T-cell (primary cell): ENCODE measurements around the gene ELOVL2. TPM values are rescaled to one million over a fixed set of nuclear protein-coding genes. Genes with fewer than 3 reads are reported as not detected.
"Not testable (repeated sequence)": the region's sequence is repeated elsewhere in the genome, so short reads cannot be mapped to it uniquely, and the experiment has no call there.

Experiments
- ATAC-seq, 4 experiments: fragments of 200-7000 bp in 3 of 4; fragments of 150-1000 bp in 1 of 4; cut with Tn5 transposase; replicated peaks in 1 of 4; 1 replicate in 3 of 4; 2 replicates in 1 of 4; pipeline ENCODE4 v1.10.0; 2021; ENCODE audit warnings: moderate library complexity in 3 of 4, mild to moderate bottlenecking in 2 of 4, moderate number of reproducible peaks in 1 of 4
- CTCF ChIA-PET, 2 donors: fragments of 300-600 bp; sonication (Branson Sonifier 250); formaldehyde crosslinking; loops; one replicate each; lab custom pipeline; 2022; ENCODE audit warnings: antibody characterized with exemption in 2 of 2; lab: Charles Lee
- POLR2A ChIA-PET, 2 donors: fragments of 300-600 bp; sonication (Branson Sonifier 250); formaldehyde crosslinking; loops; one replicate each; lab custom pipeline; 2022; ENCODE audit warnings: antibody characterized with exemption in 2 of 2; lab: Charles Lee
- DNase-seq, 35 experiments: peaks; one replicate each; pipeline versions ENCODE4 v3.0.0 to v3.0.0-alpha.2; 2013 to 2023
- H3K27ac ChIP-seq: one replicate; pipeline ENCODE4 v1.5.1; 2013; ENCODE audit warnings: low read length
- H3K27me3 ChIP-seq, 2 experiments: replicated peaks in 1 of 2; 1 replicate in 1 of 2; 2 replicates in 1 of 2; pipeline versions ENCODE4 v1.6.1 to v1.7.0; 2013; ENCODE audit warnings: low read length in 1 of 2, mixed read lengths in 1 of 2; ENCODE audit not compliant: control insufficient read depth in 2 of 2, insufficient read depth in 2 of 2; ENCODE audit errors: extremely low read depth in 1 of 2
- H3K36me3 ChIP-seq, 2 donors: 1 replicate in 1 of 2; 2 replicates in 1 of 2; pipeline versions ENCODE4 v1.6.1 to v1.7.0; 2013; ENCODE audit warnings: low read length in 1 of 2; ENCODE audit not compliant: control insufficient read depth in 2 of 2, insufficient read depth in 1 of 2; ENCODE audit errors: extremely low read depth in 1 of 2
- H3K4me1 ChIP-seq, 2 experiments: 1 replicate in 1 of 2; 2 replicates in 1 of 2; pipeline versions ENCODE4 v1.6.1 to v1.7.0; 2013; ENCODE audit warnings: low read length in 2 of 2, mixed read lengths in 1 of 2; ENCODE audit not compliant: insufficient read depth in 2 of 2, control insufficient read depth in 1 of 2; ENCODE audit errors: extremely low read depth in 1 of 2
- H3K4me3 ChIP-seq, 2 donors: 1 replicate in 1 of 2; 2 replicates in 1 of 2; pipeline versions ENCODE4 v1.5.1 to v1.7.0; 2013; ENCODE audit warnings: mild to moderate bottlenecking in 2 of 2, low read length in 1 of 2, moderate library complexity in 1 of 2; ENCODE audit not compliant: control insufficient read depth in 1 of 2; ENCODE audit errors: extremely low read depth in 1 of 2
- H3K9me3 ChIP-seq: 2 replicates; pipeline ENCODE4 v1.7.0; 2013
- H3K27ac Mint-ChIP-seq, 2 donors: one replicate each; pipeline ENCODE4 v1.8.0; 2020 to 2021; ENCODE audit warnings: mild to moderate bottlenecking in 2 of 2, mixed read lengths in 2 of 2
- H3K27me3 Mint-ChIP-seq, 2 donors: one replicate each; pipeline ENCODE4 v1.8.0; 2021 to 2022; ENCODE audit warnings: mixed read lengths in 2 of 2
- H3K36me3 Mint-ChIP-seq: one replicate; pipeline ENCODE4 v1.8.0; 2021; ENCODE audit warnings: mixed read lengths
- H3K4me1 Mint-ChIP-seq, 3 donors: one replicate each; pipeline ENCODE4 v1.8.0; 2020 to 2022; ENCODE audit warnings: mixed read lengths in 3 of 3, mild to moderate bottlenecking in 1 of 3
- H3K4me3 Mint-ChIP-seq, 3 donors: one replicate each; pipeline ENCODE4 v1.8.0; 2020 to 2022; ENCODE audit warnings: mild to moderate bottlenecking in 3 of 3, mixed read lengths in 3 of 3, moderate library complexity in 3 of 3
- H3K9me3 Mint-ChIP-seq, 3 donors: one replicate each; pipeline ENCODE4 v1.8.0; 2020 to 2022; ENCODE audit warnings: mixed read lengths in 3 of 3
- WGBS: methylation state at CpG from one replicate; pipeline ENCODE4 v1.1.5; 2013; ENCODE audit warnings: missing lambda C conversion rate; ENCODE audit not compliant: insufficient coverage; 5-methylcytosine and 5-hydroxymethylcytosine counted together
- total RNA-seq, 35 experiments: library from RNA in 6 of 35; stranded (reverse) in 6 of 35; fragments of 120-200 nt in 1 of 35; gene quantifications; one replicate each; pipeline versions ENCODE4 v1.2.1 to v1.2.4 and lab custom pipeline; 2013 to 2026

Gene ELOVL2, protein sequence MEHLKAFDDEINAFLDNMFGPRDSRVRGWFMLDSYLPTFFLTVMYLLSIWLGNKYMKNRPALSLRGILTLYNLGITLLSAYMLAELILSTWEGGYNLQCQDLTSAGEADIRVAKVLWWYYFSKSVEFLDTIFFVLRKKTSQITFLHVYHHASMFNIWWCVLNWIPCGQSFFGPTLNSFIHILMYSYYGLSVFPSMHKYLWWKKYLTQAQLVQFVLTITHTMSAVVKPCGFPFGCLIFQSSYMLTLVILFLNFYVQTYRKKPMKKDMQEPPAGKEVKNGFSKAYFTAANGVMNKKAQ
- total RNA-seq (under 1 TPM in 2 of 5 donors, not detected in 3; 0.06 to 0.12 TPM), total RNA-seq (lab: John Stamatoyannopoulos, UW) (0 to 0.06 (median 0) reads per million in 29 experiments)
- total RNA-seq (2013): not detected

DNA sequence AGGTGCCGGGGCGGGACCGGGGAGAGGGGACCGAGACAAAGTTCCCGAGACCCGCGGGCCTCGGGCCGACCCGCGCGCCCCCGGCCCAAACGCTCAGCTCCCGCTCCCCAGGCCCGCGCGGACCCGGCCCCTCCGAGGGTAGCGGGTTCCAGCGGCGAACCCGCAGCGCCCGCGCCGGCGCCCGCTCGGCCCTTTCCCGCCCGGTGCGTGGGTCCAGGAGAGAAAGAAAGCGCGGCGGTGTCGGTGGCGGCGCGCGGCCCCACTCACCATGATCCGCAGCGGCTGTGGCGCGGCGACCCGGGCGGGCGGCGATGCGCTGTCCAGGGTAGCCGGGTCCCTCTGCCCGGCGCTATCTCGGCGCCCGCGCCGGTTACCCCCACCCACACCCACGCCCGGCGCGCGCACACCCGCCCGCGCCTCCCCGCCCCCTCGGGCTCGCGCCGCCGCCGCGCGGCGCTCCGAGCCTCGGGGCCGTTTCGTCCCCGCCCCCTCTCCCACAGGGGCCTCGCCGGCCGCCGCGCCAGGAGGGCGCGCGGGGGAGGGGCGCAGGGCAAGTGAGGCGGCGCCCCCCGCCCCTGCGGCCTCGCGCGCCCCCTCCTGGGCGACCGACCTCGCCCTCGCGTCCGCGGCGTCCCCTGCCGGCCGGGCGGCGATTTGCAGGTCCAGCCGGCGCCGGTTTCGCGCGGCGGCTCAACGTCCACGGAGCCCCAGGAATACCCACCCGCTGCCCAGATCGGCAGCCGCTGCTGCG is at the start of gene ELOVL2:
Gene ELOVL2 (minus strand): TSS at position 345 of the 751 bp plus-strand sequence. CDS start 75 bp downstream, at position 270.
- Histone ChIP-seq H3K9me3 (peaks cover 3% of the 10 kb centered on the region), H3K36me3 (no peaks in the 10 kb centered on the region), H3K4me3 (peak within 1 kb of the TSS in 1 of 2 donors; percentile 51), H3K27ac (no peak within 1 kb of the TSS), H3K27me3 (peaks cover 15 to 22% of the 10 kb centered on the region in 2 experiments), H3K4me1 (peaks cover 2 to 9% of the 10 kb centered on the region in 2 experiments)
- CTCF ChIA-PET: no interaction called here
- ATAC-seq: peak; percentile 31 to 69 (median 54)
- no peaks in the 10 kb centered on the region for H3K9me3 Mint-ChIP-seq
- no peak within 1 kb of the TSS for H3K27ac Mint-ChIP-seq
- peak within 1 kb of the TSS; percentile 62 to 70 (median 68) for H3K4me3 Mint-ChIP-seq
- no peaks in the 10 kb centered on the region for H3K36me3 Mint-ChIP-seq
- H3K27me3 Mint-ChIP-seq: peaks cover 60% of the 10 kb centered on the region in 2 donors
- peak in 9 of 35 experiments; percentile 2 to 24 (median 7) for DNase-seq
- 8% methylated on average over 108 of the region's 124 CpGs for WGBS
- H3K4me1 Mint-ChIP-seq: peaks cover 6 to 13% (median 8%) of the 10 kb centered on the region in 3 donors
- POLR2A ChIA-PET: no interaction called here

DNA sequence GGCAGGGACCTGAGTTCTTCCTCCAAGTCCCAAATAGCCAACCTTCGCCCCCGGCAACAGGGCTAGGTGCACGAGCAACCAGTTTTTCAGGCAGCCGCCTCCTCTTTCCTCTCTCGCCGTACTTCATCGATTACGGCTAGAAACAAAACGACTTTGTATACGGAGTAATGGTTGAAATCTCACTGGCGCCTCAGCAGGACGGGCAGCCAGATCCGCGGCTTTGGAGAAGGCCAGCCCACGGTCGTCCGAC is 49.2 kb upstream of the ELOVL2 start:
- ChIA-PET CTCF (interaction anchor here (0.7 to 1.0 kb wide), 2 partner anchors 22 to 106 kb away, joined by 3 to 6 read pairs; no protein-coding TSS in a partner anchor), POLR2A (interaction anchor here in 1 of 2 donors (0.5 to 1.1 kb wide), 2 partner anchors 139 to 306 kb away, joined by 5 to 13 read pairs; partner anchors contain the start of gene NEDD9)
- H3K4me1 Mint-ChIP-seq: peaks cover 30 to 33% (median 31%) of the 10 kb centered on the region in 3 donors
- no peaks in the 10 kb centered on the region for H3K27me3 Mint-ChIP-seq
- Histone ChIP-seq H3K4me3 (peak overlapping the region; percentile 94 to 96), H3K9me3 (no peaks in the 10 kb centered on the region), H3K36me3 (no peaks in the 10 kb centered on the region), H3K27ac (peak overlapping the region; percentile 88), H3K27me3 (no peaks in the 10 kb centered on the region), H3K4me1 (peaks cover 10 to 20% of the 10 kb centered on the region in 2 experiments)
- H3K4me3 Mint-ChIP-seq: peak overlapping the region; percentile 96 to 98 (median 96)
- DNase-seq (no peak), ATAC-seq (peak; percentile 9 to 26 (median 22))
- peak overlapping the region; percentile 97 to 99 for H3K27ac Mint-ChIP-seq
- H3K9me3 Mint-ChIP-seq: no peaks in the 10 kb centered on the region
- WGBS: 0% methylated on average over 15 of the region's 17 CpGs
- H3K36me3 Mint-ChIP-seq: peaks cover 3% of the 10 kb centered on the region

DNA sequence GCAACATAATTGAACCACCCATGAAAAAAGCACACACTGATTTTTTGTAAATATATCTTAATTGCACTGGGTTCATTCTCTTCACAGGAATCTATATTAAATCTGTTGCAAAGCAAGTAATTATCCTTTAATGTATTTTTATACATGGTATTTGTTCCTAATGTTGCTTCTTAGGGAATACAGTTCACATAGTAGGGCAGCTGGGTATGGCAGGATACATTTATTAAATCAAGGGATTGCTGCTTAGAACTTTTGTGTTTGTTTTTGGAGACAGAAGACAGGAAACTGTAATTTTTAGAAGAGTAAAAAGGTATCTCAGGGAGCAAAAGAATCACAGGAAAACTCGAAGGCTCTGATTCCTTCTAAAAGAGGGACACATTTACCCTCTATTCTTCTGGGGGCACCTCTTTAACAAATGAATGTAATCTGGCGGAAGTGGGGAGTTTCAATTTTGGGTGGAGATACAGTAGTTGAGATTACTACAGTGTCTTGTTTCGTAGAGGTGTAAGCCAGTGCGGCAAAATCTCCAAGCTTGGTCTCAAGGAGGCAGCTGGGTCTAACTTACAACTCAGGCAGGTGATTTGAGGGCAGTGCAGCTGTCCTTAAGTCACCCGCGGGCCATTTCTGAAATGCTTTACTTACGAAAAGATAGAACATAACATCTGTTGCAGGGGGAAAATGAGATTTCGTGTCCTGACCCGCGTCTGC is 48.7 kb upstream of the ELOVL2 start:
- peak overlapping the region; percentile 88 for H3K27ac ChIP-seq
- H3K4me1 ChIP-seq: peaks cover 10 to 20% of the 10 kb centered on the region in 2 experiments
- POLR2A ChIA-PET: interaction anchor here in 1 of 2 donors (0.5 to 1.1 kb wide), 2 partner anchors 140 to 307 kb away, joined by 5 to 13 read pairs; partner anchors contain the start of gene NEDD9
- Mint-ChIP-seq H3K9me3 (no peaks in the 10 kb centered on the region), H3K36me3 (peaks cover 3% of the 10 kb centered on the region), H3K4me1 (peaks cover 26 to 30% (median 28%) of the 10 kb centered on the region in 3 donors), H3K27me3 (no peaks in the 10 kb centered on the region), H3K4me3 (peak overlapping the region; percentile 96 to 98 (median 96)), H3K27ac (peak overlapping the region; percentile 97 to 99)
- no peaks in the 10 kb centered on the region for H3K36me3 ChIP-seq
- peak overlapping the region; percentile 94 to 96 for H3K4me3 ChIP-seq
- H3K27me3 ChIP-seq: no peaks in the 10 kb centered on the region
- CTCF ChIA-PET: interaction anchor here (0.7 to 1.0 kb wide), 2 partner anchors 22 to 106 kb away, joined by 3 to 6 read pairs; no protein-coding TSS in a partner anchor
- no peaks in the 10 kb centered on the region for H3K9me3 ChIP-seq
- ATAC-seq (peak in 3 of 4 experiments; percentile 15 to 29 (median 21)), DNase-seq (peak in 2 of 35 experiments; percentile 29 to 59)
- WGBS: 3% methylated on average over 7 of the region's 10 CpGs

DNA sequence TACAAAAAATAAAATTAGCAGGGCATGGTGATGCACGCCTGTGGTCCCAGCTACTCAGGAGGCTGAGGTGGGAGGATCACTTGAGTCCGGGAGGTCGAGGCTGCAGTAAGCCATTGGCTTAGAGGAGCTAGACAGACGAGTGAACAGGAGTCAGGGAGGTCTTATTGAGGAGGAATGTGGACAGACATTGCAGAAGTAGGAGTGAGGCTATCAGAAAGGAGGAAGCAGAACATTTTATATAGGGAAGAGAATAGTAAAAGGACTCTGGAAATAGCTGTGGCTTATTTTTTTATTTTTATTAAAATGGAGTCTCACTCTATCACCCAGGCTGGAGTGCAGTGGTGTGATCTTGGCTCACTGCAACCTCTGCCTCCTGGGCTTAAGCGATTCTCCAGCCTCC is 47.0 kb upstream of the ELOVL2 start:
- CTCF ChIA-PET: interaction anchor here in 1 of 2 donors (0.7 kb wide), 1 partner anchor 14 kb away, joined by 3 read pairs; no protein-coding TSS in a partner anchor
- not testable (repeated sequence) for H3K27ac Mint-ChIP-seq

DNA sequence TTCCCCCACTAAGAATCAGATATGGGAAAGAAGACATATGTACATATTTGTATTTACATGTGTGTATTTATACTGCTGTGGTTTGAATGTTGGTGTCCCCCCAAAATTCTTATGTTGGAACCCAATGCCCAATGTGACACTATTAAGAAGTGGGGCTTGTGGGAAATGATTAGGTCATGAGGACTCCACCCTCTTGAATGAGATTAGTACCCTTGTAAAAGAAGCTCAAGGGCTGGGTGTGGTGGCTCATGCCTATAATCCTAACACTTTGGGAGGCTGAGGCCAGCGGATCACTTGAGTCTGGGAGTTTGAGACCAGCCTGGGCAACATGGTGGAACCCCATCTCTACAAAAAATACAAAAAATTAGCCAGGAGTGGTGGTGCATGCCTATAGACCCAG is 45.6 kb upstream of the ELOVL2 start:
- Histone ChIP-seq H3K4me3 (no peak overlapping the region), H3K4me1 (peaks cover 4 to 5% of the 10 kb centered on the region in 2 experiments), H3K27me3 (peaks cover 0 to 1% of the 10 kb centered on the region in 2 experiments), H3K27ac (no peak overlapping the region), H3K36me3 (no peaks in the 10 kb centered on the region), H3K9me3 (no peaks in the 10 kb centered on the region)
- WGBS: no CpG with 5 or more reads among the region's 1 CpG
- Mint-ChIP-seq H3K9me3 (no peaks in the 10 kb centered on the region), H3K36me3 (no peaks in the 10 kb centered on the region), H3K27ac (no peak overlapping the region), H3K27me3 (peaks cover 0 to 2% of the 10 kb centered on the region in 2 donors), H3K4me3 (no peak overlapping the region), H3K4me1 (peaks cover 8 to 11% (median 10%) of the 10 kb centered on the region in 3 donors)
- ATAC-seq: no peak
- ChIA-PET POLR2A (no interaction called here), CTCF (no interaction called here)
- no peak for DNase-seq

More for the DNA sequence above, 47.0 kb upstream of the ELOVL2 start:
- 93% methylated on average over 2 of the region's 5 CpGs for WGBS
- H3K4me3 Mint-ChIP-seq, H3K9me3 ChIP-seq, H3K27me3 ChIP-seq, H3K4me3 ChIP-seq, H3K36me3 Mint-ChIP-seq, H3K36me3 ChIP-seq, ATAC-seq, H3K27ac ChIP-seq, DNase-seq, H3K27me3 Mint-ChIP-seq, POLR2A ChIA-PET, H3K9me3 Mint-ChIP-seq: not testable (repeated sequence)
- peaks cover 8 to 15% of the 10 kb centered on the region in 2 experiments for H3K4me1 ChIP-seq
- H3K4me1 Mint-ChIP-seq: peaks cover 21 to 25% (median 23%) of the 10 kb centered on the region in 3 donors
